ENCODE results near the gene HRCT1. TPM values are rescaled to one million over a fixed set of nuclear protein-coding genes. Genes with fewer than 3 reads are reported as not detected.

HRCT1 gene
- total RNA-seq, 1 experiment from 2014 or later = 0.32 TPM

DNA sequence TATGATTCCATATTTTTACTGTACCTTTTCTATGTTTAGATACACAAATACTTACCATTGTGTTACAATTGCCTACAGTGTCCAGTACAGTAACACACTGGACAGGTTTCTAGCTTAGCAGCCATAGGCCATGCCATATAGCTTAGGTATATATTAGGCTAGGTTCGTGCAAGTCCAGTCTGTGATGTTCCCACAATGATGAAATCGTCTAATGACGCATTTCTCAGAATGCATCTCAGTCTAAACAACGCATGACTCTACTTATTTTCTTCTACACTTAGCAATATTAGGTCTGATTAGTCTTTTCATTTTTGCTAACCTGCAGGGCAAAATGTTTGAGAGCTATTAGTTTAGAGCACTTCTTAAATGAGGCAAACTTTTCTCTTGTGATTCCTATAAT is 29.3 kb downstream of the HRCT1 start:
- H3K27ac ChIP-seq (ENCODE audit: low read depth, low read length) = no peak overlapping the region
- ChIA-PET RAD21 (ENCODE audit: low non-redundant PET in 1 of 2, low total read pairs in 2 of 2, uncharacterized antibody in 2 of 2, unreplicated experiment in 2 of 2) (no interaction called here), CTCF (no interaction called here), POLR2A (no interaction called here)
- no peaks in the 10 kb centered on the region for H3K79me2 ChIP-seq (ENCODE audit: insufficient read depth, low read length)
- no TSS peak for BruUV-seq (replicated peaks)
- H4K20me1 ChIP-seq (ENCODE audit: insufficient read depth) = no peaks in the 10 kb centered on the region
- TF ChIP-seq SP1 (IDR thresholded peaks at IDR 0.05; ENCODE audit: low read depth) = no peak
- no peak for TF ChIP-seq ZNF274 (IDR thresholded peaks at IDR 0.05; ENCODE audit: low read depth, low read length)
- no peak for TF ChIP-seq JUND (IDR thresholded peaks at IDR 0.05)
- TF ChIP-seq YY1 (IDR thresholded peaks at IDR 0.05; ENCODE audit: extremely low read depth, insufficient replicate concordance, low read depth, low read length) = no peak
- no peak for TF ChIP-seq EZH2 (IDR thresholded peaks at IDR 0.05)
- TF ChIP-seq RAD21 (IDR thresholded peaks at IDR 0.05; ENCODE audit: low read depth) = no peak
- TF ChIP-seq, protein P1, sequence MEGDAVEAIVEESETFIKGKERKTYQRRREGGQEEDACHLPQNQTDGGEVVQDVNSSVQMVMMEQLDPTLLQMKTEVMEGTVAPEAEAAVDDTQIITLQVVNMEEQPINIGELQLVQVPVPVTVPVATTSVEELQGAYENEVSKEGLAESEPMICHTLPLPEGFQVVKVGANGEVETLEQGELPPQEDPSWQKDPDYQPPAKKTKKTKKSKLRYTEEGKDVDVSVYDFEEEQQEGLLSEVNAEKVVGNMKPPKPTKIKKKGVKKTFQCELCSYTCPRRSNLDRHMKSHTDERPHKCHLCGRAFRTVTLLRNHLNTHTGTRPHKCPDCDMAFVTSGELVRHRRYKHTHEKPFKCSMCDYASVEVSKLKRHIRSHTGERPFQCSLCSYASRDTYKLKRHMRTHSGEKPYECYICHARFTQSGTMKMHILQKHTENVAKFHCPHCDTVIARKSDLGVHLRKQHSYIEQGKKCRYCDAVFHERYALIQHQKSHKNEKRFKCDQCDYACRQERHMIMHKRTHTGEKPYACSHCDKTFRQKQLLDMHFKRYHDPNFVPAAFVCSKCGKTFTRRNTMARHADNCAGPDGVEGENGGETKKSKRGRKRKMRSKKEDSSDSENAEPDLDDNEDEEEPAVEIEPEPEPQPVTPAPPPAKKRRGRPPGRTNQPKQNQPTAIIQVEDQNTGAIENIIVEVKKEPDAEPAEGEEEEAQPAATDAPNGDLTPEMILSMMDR (IDR thresholded peaks at IDR 0.05 in 2 of 3, conservative IDR thresholded peaks at IDR 0.05 in 1 of 3; ENCODE audit: borderline replicate concordance in 1 of 3, insufficient read depth in 1 of 3, low read depth in 2 of 3, low read length in 2 of 3) = no peak
- no peak for TF ChIP-seq SIN3A (IDR thresholded peaks at IDR 0.05; ENCODE audit: low read depth)
- TF ChIP-seq EZH2phosphoT487 (IDR thresholded peaks at IDR 0.05; ENCODE audit: borderline replicate concordance) = no peak
- TF ChIP-seq SRF (IDR thresholded peaks at IDR 0.05; ENCODE audit: low read depth) = no peak
- TF ChIP-seq, protein P2, sequence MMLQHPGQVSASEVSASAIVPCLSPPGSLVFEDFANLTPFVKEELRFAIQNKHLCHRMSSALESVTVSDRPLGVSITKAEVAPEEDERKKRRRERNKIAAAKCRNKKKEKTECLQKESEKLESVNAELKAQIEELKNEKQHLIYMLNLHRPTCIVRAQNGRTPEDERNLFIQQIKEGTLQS (IDR thresholded peaks at IDR 0.05) = no peak
- no peak for TF ChIP-seq ELF1 (IDR thresholded peaks at IDR 0.05; ENCODE audit: borderline replicate concordance, low read depth)
- H2AFZ ChIP-seq (ENCODE audit: low read depth, low read length, poor library complexity, severe bottlenecking) = no peak overlapping the region
- no peak for ATAC-seq
- no peaks in the 10 kb centered on the region for H3K27me3 ChIP-seq (ENCODE audit: insufficient read depth, low read length)
- no peak for DNase-seq (ENCODE audit: low read depth, low spot score)
- no peaks in the 10 kb centered on the region for H3K9me2 ChIP-seq (ENCODE audit: insufficient read depth)
- no peak overlapping the region for H3K9ac ChIP-seq (ENCODE audit: low read length)
- intact Hi-C loops (cut with micrococcal nuclease) = no loop called here
- H3K4me1 ChIP-seq (ENCODE audit: control insufficient read depth in 1 of 2, insufficient read depth in 2 of 2, low read length in 2 of 2) = no peaks in the 10 kb centered on the region
- H3K4me2 ChIP-seq (ENCODE audit: low read length) = no peak overlapping the region
- no peaks in the 10 kb centered on the region for H3K9me3 ChIP-seq (ENCODE audit: control insufficient read depth in 1 of 2, insufficient read depth in 1 of 2, low read depth in 1 of 2, low read length in 2 of 2)
- H3K36me3 ChIP-seq (ENCODE audit: control insufficient read depth in 1 of 2, insufficient read depth in 2 of 2, low read length in 2 of 2) = no peaks in the 10 kb centered on the region
- no peak overlapping the region for H3K4me3 ChIP-seq (replicated peaks in 1 of 2; ENCODE audit: low read depth in 1 of 2, low read length in 2 of 2)

Data from HCT116 (cell line).